Loucy (cell line): ENCODE results near the gene GPC5.

Experiments used
- CTCF ChIP-seq: fragments of 200-600 bp; sonication (generic); conservative IDR thresholded peaks from 2 replicates; pipeline ENCODE4 v1.5.1; 2014; ENCODE audit warnings: mild to moderate bottlenecking, antibody characterized with exemption, low read length
- EZH2phosphoT487 ChIP-seq: fragments of 200-600 bp; IDR thresholded peaks from 2 replicates; pipeline ENCODE4 v1.6.1; 2018; ENCODE audit warnings: antibody characterized with exemption, mild to moderate bottlenecking, moderate library complexity, borderline replicate concordance

- TF ChIP-seq CTCF = no peak
- TF ChIP-seq EZH2phosphoT487 = no peak
Measured at GRCh38 chr13:92609376-92609775, 1211.0 kb downstream of the GPC5 start.
